ENCODE measurements around the gene COL5A2. TPM values are rescaled to one million over a fixed set of nuclear protein-coding genes. Genes with fewer than 3 reads are reported as not detected.

Gene COL5A2
- total RNA-seq, 1 experiment from 2014 or later, result 0.66 TPM

DNA sequence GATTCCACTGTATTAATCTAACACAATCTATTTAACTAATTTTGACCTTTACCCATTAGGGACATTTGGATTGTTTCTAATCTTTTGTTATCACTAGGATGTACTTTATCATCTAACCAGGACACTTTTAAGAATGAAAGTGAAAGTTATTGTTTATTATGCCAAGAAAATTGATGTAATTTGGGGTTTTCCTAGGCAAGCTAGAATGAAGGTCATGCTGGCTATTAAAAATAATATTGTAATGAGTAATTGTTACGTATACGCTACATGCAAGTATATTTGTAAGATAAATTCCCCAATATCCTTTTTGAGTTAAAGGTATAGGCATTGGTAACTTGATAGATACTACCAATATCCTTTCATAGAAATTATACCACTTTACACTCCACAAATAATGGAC lies 74.6 kb downstream of the COL5A2 start:
- no peak for DNase-seq (ENCODE audit: low read depth)

GRCh38 chr2:189102735-189103134 lies 76.8 kb downstream of the COL5A2 start:
- no peak for DNase-seq (ENCODE audit: low read depth)

DNA sequence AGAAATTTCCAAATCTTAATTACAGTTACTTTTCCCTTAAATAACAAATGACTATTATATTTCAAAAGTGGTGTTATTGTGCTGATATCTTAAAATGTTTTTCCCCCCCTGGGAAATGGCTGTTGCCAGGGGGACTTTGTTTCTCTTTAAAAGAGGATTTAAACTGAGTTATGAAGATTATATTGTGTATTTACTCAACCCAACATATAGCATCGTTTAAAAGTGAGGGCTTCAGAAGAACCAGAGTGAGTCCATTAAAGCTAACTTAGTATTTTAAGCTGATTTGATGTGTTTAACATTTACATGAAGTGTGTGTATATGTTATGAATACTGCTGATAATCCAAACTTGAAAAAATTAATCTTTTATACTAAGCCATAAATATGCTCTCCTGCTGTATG lies 81.6 kb downstream of the COL5A2 start:
- no peak for DNase-seq (ENCODE audit: low read depth)

GRCh38 chr2:189096769-189097447 lies 82.7 kb downstream of the COL5A2 start:
- peak; percentile 79 for DNase-seq (ENCODE audit: low read depth)

GRCh38 chr2:189095101-189095500 lies 84.5 kb downstream of the COL5A2 start:
- no peak for DNase-seq (ENCODE audit: low read depth)

- DNase-seq (ENCODE audit: low read depth), result no peak
These were observed 86.6 kb downstream of the COL5A2 start for GRCh38 chr2:189092936-189093335.

GRCh38 chr2:189091253-189091652 lies 88.3 kb downstream of the COL5A2 start:
- no peak for DNase-seq (ENCODE audit: low read depth)

- no peak for DNase-seq (ENCODE audit: low read depth)
These were observed 90.9 kb downstream of the COL5A2 start for GRCh38 chr2:189088591-189089205.

- DNase-seq (ENCODE audit: low read depth), result peak; percentile 50
These were observed 92.9 kb downstream of the COL5A2 start for GRCh38 chr2:189086710-189087109.

DNA sequence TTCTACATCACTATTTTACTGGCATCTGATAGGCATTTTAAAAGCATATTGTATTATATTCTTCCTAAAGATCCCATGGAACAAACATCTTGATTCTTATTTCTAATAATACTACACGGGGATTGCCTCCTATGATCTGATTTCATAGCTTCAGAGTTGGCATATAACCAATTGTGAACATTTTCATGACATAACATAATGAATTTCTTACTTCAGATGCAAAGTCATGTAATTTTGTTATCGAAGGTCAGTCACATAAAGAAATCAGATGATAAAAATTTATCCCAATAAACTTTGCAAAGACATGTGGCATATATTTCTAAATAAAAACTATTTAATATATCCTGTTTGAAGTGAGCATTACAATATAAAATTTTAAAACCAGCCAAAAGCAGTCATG lies 93.3 kb downstream of the COL5A2 start:
- DNase-seq (ENCODE audit: low read depth), result no peak

DNA sequence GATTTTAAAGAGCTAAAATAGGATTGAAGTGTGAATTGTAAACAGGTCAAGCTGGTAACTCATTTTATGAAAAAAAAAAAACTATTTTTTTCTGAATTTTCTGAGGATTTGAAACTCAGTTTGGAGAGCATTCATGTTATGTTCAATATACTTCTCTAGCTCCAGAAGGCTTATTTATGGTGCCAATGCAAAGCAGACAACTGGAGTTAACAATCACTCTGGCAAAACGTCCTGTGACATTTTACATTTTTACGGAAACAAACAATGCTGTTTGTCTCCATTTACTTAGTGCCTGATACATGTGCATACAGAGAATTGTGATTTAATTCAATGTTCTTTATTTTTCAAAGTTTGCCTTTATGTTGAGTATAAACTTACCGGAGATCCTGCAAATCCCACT lies 96.0 kb downstream of the COL5A2 start:
- DNase-seq (ENCODE audit: low read depth), result no peak

GRCh38 chr2:189083106-189083505 lies 96.5 kb downstream of the COL5A2 start:
- no peak for DNase-seq (ENCODE audit: low read depth)

- DNase-seq (ENCODE audit: low read depth), result no peak
These were observed 97.1 kb downstream of the COL5A2 start for GRCh38 chr2:189082376-189082975.

- peak; percentile 41 for DNase-seq (ENCODE audit: low read depth)
These were observed 103.0 kb downstream of the COL5A2 start for GRCh38 chr2:189076572-189076971.

DNA sequence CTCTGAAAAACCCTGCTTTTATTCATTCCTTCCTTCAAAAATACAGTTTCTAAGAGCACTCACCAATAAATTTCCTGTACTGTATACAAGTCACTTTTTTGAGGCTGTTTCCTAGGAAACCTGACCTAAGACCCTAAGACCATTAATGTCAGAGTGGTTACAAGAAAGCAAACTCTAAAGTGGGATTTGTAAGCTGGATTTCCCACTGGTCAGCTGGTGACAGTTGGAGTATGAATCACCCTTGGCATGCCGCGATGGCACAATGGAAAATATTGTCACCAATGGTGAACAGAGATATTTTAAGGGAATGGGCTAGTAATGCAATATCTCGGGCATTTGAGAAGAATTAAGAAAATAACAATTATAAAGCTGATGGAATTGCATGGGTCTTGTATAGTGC lies 103.4 kb downstream of the COL5A2 start:
- DNase-seq (ENCODE audit: low read depth), result no peak

DNA sequence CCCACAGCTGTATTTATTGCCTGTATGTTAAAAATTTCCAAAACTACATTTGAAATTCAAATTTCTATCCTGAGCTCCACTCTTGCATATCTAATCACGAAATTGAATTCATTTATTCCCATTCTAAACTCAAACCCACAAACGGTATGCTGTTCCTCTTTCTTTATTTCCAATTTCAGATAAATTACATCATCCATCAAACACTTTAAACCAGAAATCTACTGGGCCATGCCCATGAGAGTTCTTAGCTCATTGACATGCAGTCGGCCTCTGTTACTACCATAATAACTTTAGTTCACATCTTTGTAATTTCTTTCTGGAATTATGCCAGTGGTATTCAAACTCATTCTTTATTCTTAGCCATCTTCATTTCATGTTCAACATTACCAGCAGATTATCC lies 105.1 kb downstream of the COL5A2 start:
- DNase-seq (ENCODE audit: low read depth), result no peak

GRCh38 chr2:189072036-189072435 lies 107.5 kb downstream of the COL5A2 start:
- no peak for DNase-seq (ENCODE audit: low read depth)

DNA sequence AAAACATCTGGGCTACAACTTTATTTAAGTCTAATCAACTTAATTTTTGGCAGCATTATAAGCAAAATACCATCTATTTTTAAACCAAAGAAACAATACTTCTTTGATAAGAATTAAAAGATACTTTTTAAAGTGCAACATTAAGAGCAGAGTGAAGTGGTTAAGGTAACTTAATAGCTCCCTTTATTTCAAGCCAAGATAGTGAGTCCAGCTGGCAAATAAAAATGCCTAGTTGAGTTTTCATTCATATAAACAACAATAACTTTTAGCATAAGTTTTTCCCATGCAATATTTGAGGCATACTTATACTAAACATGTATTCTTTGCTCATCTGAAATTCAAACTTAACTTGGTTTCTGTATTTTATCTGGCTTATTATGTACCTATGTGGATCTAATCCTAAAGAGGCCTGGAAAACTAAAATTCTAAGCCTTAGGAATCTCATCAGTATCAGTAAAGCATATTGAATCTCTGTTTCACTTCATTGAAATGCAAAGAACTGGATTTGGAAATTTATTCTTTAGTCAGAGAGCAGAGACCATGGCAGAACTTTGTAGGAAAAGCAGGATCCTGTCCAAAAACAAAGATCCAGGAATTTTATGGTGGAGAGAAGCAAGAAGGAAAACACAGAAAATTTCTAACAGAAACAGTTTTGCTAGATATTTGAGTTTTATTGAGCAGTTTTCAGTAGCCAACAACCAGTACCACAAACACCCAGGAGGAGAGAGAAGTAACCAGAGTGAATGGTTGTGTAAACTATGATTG lies 109.5 kb downstream of the COL5A2 start:
- no peak for DNase-seq (ENCODE audit: low read depth)

- no peak for DNase-seq (ENCODE audit: low read depth)
These were observed 113.5 kb downstream of the COL5A2 start for GRCh38 chr2:189066037-189066436.

- DNase-seq (ENCODE audit: low read depth), result no peak
These were observed 119.4 kb downstream of the COL5A2 start for GRCh38 chr2:189060096-189060642.

- DNase-seq (ENCODE audit: low read depth), result no peak
These were observed 122.2 kb downstream of the COL5A2 start for GRCh38 chr2:189057316-189057715.

Data from HT1080 (cell line).